ENCODE measurements around the gene ABCG2.

ABCG2 gene

GRCh38 chr4:88189418-88189738 is 30.9 kb upstream of the ABCG2 start:
- Histone ChIP-seq H3K27me3 (ENCODE audit: insufficient read depth, low read depth, severe bottlenecking) (no peaks in the 10 kb centered on the region), H3K36me3 (no peaks in the 10 kb centered on the region), H3K4me3 (ENCODE audit: low read depth, low read length) (no peak overlapping the region), H3K27ac (no peak overlapping the region), H3K9me3 (ENCODE audit: severe bottlenecking) (no peaks in the 10 kb centered on the region)
- no peak for DNase-seq
- no peak for TF ChIP-seq CTCF (IDR thresholded peaks at IDR 0.05; ENCODE audit: low read depth, low read length)

GRCh38 chr4:88188738-88189417 is 30.4 kb upstream of the ABCG2 start:
- DNase-seq = no peak
- H3K27me3 ChIP-seq (ENCODE audit: insufficient read depth, low read depth, severe bottlenecking) = no peaks in the 10 kb centered on the region
- no peaks in the 10 kb centered on the region for H3K9me3 ChIP-seq (ENCODE audit: severe bottlenecking)
- no peaks in the 10 kb centered on the region for H3K36me3 ChIP-seq
- H3K27ac ChIP-seq = no peak overlapping the region
- H3K4me3 ChIP-seq (ENCODE audit: low read depth, low read length) = no peak overlapping the region
- TF ChIP-seq CTCF (IDR thresholded peaks at IDR 0.05; ENCODE audit: low read depth, low read length) = no peak

- TF ChIP-seq CTCF (IDR thresholded peaks at IDR 0.05; ENCODE audit: low read depth, low read length) = no peak
These were observed 29.3 kb upstream of the ABCG2 start for GRCh38 chr4:88187766-88188165.

GRCh38 chr4:88185906-88186305 is 27.5 kb upstream of the ABCG2 start:
- DNase-seq = no peak
- H3K27ac ChIP-seq = no peak overlapping the region
- TF ChIP-seq CTCF (IDR thresholded peaks at IDR 0.05; ENCODE audit: low read depth, low read length) = no peak

More at GRCh38 chr4:88187766-88188165, 29.3 kb upstream of the ABCG2 start:
- Histone ChIP-seq H3K27me3 (ENCODE audit: insufficient read depth, low read depth, severe bottlenecking) (no peaks in the 10 kb centered on the region), H3K4me3 (ENCODE audit: low read depth, low read length) (no peak overlapping the region), H3K36me3 (no peaks in the 10 kb centered on the region), H3K27ac (no peak overlapping the region), H3K9me3 (ENCODE audit: severe bottlenecking) (no peaks in the 10 kb centered on the region)
- no peak for DNase-seq

GRCh38 chr4:88179261-88179660 is 20.8 kb upstream of the ABCG2 start:
- no peak for DNase-seq
- Histone ChIP-seq H3K36me3 (no peaks in the 10 kb centered on the region), H3K4me3 (ENCODE audit: low read depth, low read length) (no peak overlapping the region), H3K27me3 (ENCODE audit: insufficient read depth, low read depth, severe bottlenecking) (no peaks in the 10 kb centered on the region), H3K27ac (no peak overlapping the region), H3K9me3 (ENCODE audit: severe bottlenecking) (no peaks in the 10 kb centered on the region)
- no peak for TF ChIP-seq CTCF (IDR thresholded peaks at IDR 0.05; ENCODE audit: low read depth, low read length)

More at GRCh38 chr4:88185906-88186305, 27.5 kb upstream of the ABCG2 start:
- Histone ChIP-seq H3K9me3 (ENCODE audit: severe bottlenecking) (no peaks in the 10 kb centered on the region), H3K27me3 (ENCODE audit: insufficient read depth, low read depth, severe bottlenecking) (no peaks in the 10 kb centered on the region), H3K36me3 (no peaks in the 10 kb centered on the region), H3K4me3 (ENCODE audit: low read depth, low read length) (no peak overlapping the region)

- Histone ChIP-seq H3K36me3 (no peaks in the 10 kb centered on the region), H3K27me3 (ENCODE audit: insufficient read depth, low read depth, severe bottlenecking) (no peaks in the 10 kb centered on the region), H3K27ac (no peak overlapping the region), H3K9me3 (ENCODE audit: severe bottlenecking) (no peaks in the 10 kb centered on the region), H3K4me3 (ENCODE audit: low read depth, low read length) (no peak overlapping the region)
- no peak for DNase-seq
- no peak for TF ChIP-seq CTCF (IDR thresholded peaks at IDR 0.05; ENCODE audit: low read depth, low read length)
These were observed 20.3 kb upstream of the ABCG2 start for GRCh38 chr4:88178626-88179231.
